GM19023 (cell line): Measurements from ENCODE around the gene SLC10A6.

Source experiments
- ATAC-seq: cut with Tn5 transposase; IDR thresholded peaks from one replicate; pipeline ENCODE4 v1.9.1; 2021; ENCODE audit warnings: mild to moderate bottlenecking, moderate library complexity; ENCODE audit not compliant: unreplicated experiment

SLC10A6 gene

GRCh38 chr4:86791126-86791525 is 58.1 kb downstream of the SLC10A6 start:
- ATAC-seq = no peak

- no peak for ATAC-seq
Observed at GRCh38 chr4:86788826-86789225, 60.4 kb downstream of the SLC10A6 start.

GRCh38 chr4:86778175-86778574 is 71.0 kb downstream of the SLC10A6 start:
- ATAC-seq = no peak

GRCh38 chr4:86775061-86775460 is 74.1 kb downstream of the SLC10A6 start:
- no peak for ATAC-seq
